HG03354 (cell line): ENCODE data around the gene BOLA1.
"Not testable (repeated sequence)": the region's sequence is repeated elsewhere in the genome, so short reads cannot be mapped to it uniquely, and the experiment has no call there.

Experiments used
- ATAC-seq: cut with Tn5 transposase; IDR thresholded peaks from one replicate; pipeline ENCODE4 v1.9.1; 2021; ENCODE audit warnings: mild to moderate bottlenecking; ENCODE audit not compliant: unreplicated experiment, poor library complexity, severe bottlenecking

BOLA1 gene

GRCh38 chr1:149927563-149928400 is 28.4 kb downstream of the BOLA1 start, which contains the start of gene SF3B4:
Gene SF3B4, minus strand, starts transcription at chr1:149927803. Its CDS starts 44 bp downstream, at chr1:149927759.
- ATAC-seq, result peak; percentile 96

GRCh38 chr1:149928401-149928724 is 29.0 kb downstream of the BOLA1 start:
- ATAC-seq, result no peak

GRCh38 chr1:149929856-149930255 is 30.5 kb downstream of the BOLA1 start:
- ATAC-seq, result no peak

- no peak for ATAC-seq
These were observed 31.9 kb downstream of the BOLA1 start for GRCh38 chr1:149931212-149931790.

- no peak for ATAC-seq
These were observed 33.1 kb downstream of the BOLA1 start for GRCh38 chr1:149932474-149932873.

DNA sequence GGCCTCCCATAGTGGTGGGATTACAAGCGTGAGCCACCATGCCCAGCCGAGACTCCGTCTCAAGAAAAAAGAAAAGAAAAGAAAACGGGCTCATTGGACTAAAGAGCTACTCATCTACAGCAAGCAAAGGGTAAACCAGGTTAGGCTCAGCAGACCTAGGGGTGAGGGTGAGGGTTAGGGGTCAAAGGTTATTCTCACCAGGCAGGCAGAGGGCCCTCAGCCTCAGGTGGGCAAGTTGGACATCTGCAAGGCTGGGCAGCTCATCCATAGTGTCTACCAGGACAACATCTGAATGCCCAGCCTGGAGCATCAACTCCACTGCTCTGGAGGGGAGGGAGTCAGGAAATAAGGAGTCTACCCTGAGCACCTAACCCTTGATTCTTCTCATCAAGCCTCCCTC is 33.8 kb downstream of the BOLA1 start:
- no peak for ATAC-seq

GRCh38 chr1:149934356-149934755 is 35.0 kb downstream of the BOLA1 start:
- no peak for ATAC-seq

DNA sequence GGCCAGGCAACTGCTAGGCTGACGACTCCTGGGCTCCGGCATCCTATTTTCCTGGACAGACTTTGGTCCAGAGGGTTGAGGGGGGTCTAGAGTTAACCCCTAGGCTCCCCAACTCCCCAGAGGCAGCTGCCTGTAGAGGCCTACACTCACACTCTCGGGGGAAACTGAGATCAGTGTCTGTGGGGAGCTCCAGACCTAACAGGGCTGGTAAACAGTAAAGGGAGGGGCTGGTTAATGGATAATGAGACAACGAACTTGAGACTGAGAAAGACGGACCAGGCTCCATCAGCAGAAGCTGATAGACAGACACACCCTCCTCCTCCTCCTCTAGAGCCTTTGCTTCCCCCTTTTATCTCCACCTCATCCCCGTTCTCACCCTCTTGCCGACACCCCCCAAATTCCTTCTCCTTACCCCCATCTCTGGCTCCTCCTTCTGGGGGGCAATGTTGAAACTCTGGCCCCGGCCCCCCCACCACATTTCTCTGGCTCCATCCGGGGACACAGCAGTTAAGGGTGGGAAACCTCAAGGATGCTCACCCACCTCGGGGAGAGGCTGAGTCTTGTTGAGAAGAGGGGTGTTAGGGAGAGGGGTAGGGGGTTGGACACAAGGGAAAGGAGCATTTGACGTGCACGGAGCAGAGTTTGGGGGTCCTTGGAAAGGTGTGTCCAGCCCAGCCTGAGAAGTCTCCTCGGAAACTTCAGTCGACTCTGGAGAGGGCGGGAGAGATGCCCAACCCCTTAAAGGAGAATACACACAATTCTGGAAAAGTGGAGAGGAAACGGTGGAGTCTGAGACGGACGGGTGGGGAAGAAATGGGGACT is 37.0 kb downstream of the BOLA1 start, which contains the start of gene MTMR11:
TSS of gene MTMR11 (minus strand) at position 710 of the 822 bp plus-strand sequence. CDS start at position 478, 232 bp downstream.
- no peak for ATAC-seq

DNA sequence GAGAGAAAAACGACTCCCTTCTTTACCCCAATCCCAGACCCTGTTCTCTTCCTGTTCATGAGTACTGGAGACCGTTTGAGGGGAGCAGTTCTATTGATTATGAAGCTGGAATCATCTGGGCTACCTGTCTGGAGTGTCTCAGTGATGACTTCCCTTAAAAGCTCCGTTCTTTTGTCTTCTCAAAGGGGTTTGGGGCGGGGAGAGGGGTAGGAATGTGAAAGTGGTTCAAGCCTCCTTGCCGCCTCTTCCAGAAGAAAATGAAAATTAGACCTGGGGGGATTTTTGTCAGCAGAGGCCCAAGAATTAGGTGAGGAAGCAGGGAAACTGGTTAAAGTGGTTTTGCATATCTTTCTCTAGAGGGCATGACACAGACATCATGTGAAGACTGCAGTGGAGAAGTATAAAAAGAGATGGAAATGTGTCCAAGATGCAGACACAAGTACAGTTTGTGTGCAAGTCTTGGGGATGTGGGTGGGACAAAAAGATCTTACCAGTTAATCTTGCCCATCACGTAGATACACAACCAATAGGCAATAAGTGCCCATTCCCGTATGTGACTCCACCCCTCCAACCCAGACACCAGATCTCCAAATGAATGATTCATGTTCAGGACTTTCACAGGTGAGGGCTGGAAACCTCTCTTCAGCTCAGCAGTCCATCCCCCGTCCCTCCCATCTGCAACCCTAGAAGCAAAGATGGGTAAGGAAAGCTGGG is 37.8 kb downstream of the BOLA1 start:
- no peak for ATAC-seq

GRCh38 chr1:149937759-149938158 is 38.4 kb downstream of the BOLA1 start:
- ATAC-seq, result no peak

DNA sequence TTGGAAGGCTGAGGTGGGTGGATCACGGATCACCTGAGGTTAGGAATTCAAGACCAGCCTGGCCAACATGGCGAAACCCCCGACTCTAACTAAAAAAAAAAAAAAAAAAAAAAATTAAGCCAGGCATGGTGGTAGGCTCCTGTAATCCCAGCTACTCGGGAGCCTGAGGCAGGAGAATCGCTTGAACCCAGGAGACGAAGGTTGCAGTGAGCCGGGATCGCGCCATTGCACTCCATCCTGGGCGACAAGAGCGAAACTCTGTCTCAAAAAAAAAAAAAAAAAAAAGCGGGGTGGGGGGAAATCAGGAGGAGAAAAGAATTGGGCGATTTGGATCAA is 39.3 kb downstream of the BOLA1 start:
- ATAC-seq, result not testable (repeated sequence)

DNA sequence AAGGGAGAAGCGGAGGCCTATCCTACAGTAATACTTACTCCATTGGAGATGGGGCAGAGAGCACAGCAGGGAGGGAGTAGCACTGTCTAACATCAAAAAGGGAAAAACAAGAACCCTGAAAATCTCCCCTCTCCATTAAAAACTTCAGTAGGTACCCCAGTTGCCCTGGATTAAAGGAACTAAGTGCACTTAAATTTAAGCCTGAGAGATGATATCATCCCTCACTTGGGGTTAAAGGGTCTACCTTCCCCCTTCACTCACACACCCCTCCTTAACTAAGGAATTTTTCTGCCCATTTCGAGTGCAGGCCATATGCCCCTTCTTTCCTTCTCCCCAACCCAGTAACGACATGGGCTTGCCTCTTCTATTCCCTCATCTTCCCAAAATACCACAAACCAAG is 41.1 kb downstream of the BOLA1 start:
- ATAC-seq, result no peak

GRCh38 chr1:149942207-149942606 is 42.8 kb downstream of the BOLA1 start:
- ATAC-seq, result no peak

DNA sequence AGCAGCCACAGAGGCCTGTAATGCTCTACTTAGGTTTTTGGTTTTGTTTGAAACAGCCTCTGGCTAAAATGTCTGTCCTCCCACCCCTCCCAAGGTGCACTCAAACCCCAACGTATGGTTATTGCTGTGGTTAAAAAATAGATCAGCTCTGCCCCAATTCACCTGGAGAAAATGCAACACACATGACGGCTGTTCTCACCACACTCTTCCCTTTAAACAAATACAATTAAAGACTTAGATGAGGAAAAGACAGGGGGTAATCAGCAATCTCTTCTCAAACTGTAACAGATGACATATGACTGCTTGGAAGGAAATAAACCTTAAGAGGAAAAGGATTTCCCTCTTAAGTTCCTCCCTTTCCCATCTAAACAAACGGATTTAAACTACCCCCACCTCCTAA is 43.5 kb downstream of the BOLA1 start:
- ATAC-seq, result no peak

DNA sequence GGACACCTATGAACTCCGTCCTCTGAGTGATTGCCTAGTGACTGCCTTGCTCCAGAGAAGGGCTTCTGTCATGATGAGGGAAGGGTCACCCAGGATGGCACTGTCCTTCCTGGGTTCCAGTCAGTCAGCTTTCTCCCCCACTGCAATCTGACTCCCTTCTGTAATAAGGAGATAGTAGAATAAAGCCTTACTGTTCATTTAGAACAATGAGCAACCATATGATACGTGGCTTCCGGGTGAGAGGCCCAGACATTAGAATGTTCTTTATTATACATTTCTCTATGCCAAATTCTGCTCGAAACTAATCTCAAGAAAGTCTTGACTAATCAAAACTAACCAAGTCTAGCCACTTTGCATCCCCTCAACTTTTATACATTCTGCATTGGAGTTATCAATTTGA is 45.8 kb downstream of the BOLA1 start:
- ATAC-seq, result no peak

DNA sequence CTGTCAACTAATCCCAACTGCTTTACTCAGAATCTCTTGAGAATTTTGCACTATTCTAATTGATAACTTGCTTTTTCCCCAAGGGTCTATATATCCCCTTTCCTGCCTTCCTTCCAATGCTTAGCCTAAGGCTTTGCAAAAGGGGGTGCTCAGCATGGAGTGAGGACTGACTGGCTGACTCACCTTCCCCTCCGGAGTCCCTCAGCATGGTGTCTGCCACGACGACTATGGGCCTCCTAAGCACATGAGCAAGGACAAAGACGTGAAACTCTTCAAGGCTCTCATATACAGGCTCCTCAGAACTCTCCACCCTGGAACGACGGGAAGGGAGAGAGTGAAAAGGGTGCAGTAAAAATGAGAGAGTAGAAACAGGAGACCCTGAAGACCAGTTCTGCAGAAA is 50.5 kb downstream of the BOLA1 start:
- ATAC-seq, result no peak
